NB4 (cell line): Measurements from ENCODE around the gene PHACTR1.

Experiments
- DNase-seq: peaks from one replicate; pipeline ENCODE4 v3.0.0; 2010; ENCODE audit warnings: low read depth
- H3K4me3 ChIP-seq: one replicate; pipeline ENCODE4 v1.5.1; 2011; ENCODE audit warnings: mild to moderate bottlenecking, low read depth, low read length, moderate library complexity
- MYC ChIP-seq: IDR thresholded peaks from 2 replicates; pipeline ENCODE4 v1.6.1; 2011; ENCODE audit warnings: low read depth, low read length
- POLR2A ChIP-seq: IDR thresholded peaks from 2 replicates; pipeline ENCODE4 v1.6.1; 2011; ENCODE audit warnings: mild to moderate bottlenecking; ENCODE audit not compliant: insufficient read length; ENCODE audit errors: extremely low read depth
- TF ChIP-seq, protein P1 (sequence below): IDR thresholded peaks from 2 replicates; pipeline ENCODE4 v1.6.1; 2011; ENCODE audit warnings: low read depth, low read length
- TF ChIP-seq, protein P2 (sequence below): IDR thresholded peaks from one replicate; pipeline ENCODE4 v1.5.1; 2012; ENCODE audit warnings: low read depth, low read length

The PHACTR1 gene

DNA sequence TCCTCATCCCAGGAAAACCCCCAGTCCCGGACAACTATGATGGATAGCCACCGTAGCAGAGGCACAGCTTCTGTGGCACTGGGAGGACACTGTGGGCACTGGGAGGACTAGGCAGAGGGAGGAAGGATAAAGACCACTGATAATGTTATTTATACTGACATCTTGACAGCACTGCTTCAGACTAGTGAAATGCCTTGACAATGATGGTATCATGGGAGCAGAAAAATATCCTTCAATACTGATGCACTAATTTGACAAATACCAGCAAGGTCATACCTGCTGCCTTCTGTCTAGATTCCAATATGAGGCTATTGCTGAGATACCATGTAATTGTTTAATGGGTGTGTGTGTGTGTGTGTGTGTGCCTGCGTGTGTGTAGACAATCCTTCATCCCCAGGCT, 148.6 kb downstream of the PHACTR1 start:
- H3K4me3 ChIP-seq = no peak overlapping the region
- no peak for DNase-seq
- no peak for TF ChIP-seq MYC
- TF ChIP-seq, protein P1, sequence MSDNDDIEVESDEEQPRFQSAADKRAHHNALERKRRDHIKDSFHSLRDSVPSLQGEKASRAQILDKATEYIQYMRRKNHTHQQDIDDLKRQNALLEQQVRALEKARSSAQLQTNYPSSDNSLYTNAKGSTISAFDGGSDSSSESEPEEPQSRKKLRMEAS = no peak
- TF ChIP-seq POLR2A = no peak
- TF ChIP-seq, protein P2, sequence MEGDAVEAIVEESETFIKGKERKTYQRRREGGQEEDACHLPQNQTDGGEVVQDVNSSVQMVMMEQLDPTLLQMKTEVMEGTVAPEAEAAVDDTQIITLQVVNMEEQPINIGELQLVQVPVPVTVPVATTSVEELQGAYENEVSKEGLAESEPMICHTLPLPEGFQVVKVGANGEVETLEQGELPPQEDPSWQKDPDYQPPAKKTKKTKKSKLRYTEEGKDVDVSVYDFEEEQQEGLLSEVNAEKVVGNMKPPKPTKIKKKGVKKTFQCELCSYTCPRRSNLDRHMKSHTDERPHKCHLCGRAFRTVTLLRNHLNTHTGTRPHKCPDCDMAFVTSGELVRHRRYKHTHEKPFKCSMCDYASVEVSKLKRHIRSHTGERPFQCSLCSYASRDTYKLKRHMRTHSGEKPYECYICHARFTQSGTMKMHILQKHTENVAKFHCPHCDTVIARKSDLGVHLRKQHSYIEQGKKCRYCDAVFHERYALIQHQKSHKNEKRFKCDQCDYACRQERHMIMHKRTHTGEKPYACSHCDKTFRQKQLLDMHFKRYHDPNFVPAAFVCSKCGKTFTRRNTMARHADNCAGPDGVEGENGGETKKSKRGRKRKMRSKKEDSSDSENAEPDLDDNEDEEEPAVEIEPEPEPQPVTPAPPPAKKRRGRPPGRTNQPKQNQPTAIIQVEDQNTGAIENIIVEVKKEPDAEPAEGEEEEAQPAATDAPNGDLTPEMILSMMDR = no peak

DNA sequence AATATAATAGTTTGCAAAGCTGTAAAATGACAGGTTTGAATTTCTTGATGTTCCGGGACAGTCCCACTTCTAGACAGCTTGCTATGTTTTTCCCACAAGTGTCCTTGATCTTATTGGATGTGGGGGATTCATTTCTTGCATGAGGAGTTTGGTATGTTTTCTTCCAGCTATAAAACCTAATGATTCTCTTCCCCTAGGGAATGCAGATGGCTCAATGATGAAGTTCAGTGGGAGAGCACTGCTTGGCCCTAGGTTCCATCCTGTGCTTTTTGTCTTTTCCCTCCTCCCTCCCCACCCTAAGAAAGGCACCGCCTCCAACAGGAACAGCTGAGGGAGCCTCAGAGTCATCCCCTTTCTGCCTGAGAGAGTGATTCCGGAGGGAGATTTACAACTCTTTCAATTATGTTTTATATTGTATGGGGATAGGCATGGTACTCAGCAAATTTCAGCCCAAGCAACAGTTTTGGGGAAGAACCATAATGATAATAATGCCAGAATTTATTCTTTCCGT, 149.2 kb downstream of the PHACTR1 start:
- no peak for TF ChIP-seq MYC
- TF ChIP-seq, protein P1 = no peak
- TF ChIP-seq, protein P2 = no peak
- TF ChIP-seq POLR2A = no peak
- DNase-seq = no peak

DNA sequence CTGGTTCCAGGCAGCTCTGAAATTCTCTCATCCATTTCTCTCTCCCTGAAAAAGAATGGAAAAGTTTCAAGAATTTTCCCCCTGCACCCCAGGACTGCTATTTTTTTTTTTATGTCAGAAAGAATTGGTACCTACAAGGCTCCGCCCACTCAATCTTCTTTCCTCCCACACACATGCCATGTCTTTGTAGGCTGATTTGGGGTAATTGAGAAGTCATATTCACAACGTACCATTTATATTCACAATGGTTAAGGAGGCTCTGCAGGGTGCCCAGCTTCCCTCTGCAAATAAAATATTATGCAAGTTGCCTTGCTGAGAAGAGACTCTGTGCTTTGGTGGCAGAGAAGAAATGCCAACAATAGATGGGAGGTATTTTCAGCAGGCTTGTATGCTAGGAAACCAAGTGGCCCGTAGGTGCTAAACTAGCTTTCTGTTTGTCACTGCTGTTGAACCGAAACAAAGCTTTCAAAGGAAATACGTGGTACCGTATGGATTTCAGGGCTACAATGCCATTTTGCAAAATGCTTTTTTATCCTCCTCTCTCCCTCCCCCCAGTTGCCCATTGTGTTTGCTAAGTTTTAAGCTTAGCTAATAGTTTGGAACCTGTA, 150.0 kb downstream of the PHACTR1 start:
- TF ChIP-seq POLR2A (no peak), MYC (no peak)
- TF ChIP-seq, protein P2 = no peak
- DNase-seq = no peak
- H3K4me3 ChIP-seq = no peak overlapping the region

More for the DNA sequence above, 149.2 kb downstream of the PHACTR1 start:
- H3K4me3 ChIP-seq = no peak overlapping the region

DNA sequence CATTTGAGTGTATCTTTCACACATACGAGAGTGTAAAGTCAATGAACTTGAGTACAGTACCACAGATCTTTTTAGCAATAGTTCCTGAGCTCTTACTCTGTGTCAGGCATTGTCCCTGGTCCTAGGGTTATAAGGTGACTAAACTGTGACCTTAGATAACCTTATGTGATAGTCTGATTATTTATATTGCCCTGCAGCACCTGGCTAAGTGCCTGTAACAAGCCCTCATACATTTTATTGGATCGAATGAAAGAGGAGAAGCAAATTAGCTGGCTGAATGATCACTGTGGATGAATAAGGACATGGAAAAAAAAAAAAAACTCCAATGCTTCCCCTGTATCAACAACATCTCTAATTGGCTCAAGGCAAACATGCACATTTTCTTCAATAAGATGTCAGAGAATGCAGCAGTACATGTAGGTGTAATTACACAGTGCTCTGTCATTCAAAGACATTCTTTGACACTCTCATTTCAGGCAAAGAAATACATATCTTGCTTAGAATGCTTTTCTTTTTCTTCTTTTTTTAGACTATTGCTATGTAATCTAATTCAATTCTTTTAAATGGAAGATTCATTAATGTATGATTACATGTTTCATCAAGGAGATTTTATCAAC, 153.4 kb downstream of the PHACTR1 start:
- no peak overlapping the region for H3K4me3 ChIP-seq
- TF ChIP-seq POLR2A = no peak
- no peak for TF ChIP-seq MYC
- TF ChIP-seq, protein P1 = no peak
- DNase-seq = no peak

DNA sequence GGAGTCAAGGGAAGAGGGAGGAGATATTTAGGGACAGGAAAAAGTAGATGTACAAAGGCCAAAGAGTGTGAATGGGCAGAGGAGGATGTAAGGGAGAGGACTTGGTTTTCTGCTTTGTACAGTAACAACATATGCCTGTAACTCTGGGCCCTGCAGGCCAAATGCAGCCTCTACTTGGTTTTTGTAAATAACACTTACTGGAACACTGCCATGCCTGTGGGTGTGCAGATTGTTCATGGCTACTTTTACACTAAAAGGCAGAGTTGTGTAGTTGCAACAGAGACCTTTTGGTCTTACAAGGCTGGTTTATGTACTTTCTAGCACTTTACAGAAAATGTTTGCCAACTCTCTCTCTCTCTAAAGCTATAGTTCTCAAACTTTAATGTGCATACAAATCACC, 157.1 kb downstream of the PHACTR1 start:
- H3K4me3 ChIP-seq = no peak overlapping the region
- TF ChIP-seq, protein P1 = no peak
- TF ChIP-seq, protein P2 = no peak
- no peak for TF ChIP-seq POLR2A
- TF ChIP-seq MYC = no peak
- DNase-seq = no peak

DNA sequence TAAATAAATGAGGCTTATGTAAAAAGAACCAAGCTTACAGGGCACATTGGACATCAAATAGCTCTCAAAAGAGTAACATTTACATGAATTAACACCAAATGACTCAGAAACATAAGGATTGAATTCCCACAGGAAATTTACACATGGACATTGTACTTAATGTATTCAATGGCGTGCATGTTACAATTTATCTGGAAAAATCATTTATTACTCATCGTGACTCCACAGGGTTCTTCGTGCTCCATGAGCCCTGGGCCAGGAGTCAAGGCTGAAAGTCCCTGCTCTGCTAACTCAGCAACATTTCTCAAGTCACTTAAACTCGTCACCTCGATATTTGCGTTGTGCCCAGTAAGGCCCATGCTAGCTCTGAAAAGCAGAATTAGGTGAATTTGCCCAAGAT, 158.5 kb downstream of the PHACTR1 start:
- no peak for DNase-seq
- H3K4me3 ChIP-seq = no peak overlapping the region
- TF ChIP-seq, protein P2 = no peak
- TF ChIP-seq MYC = no peak
- no peak for TF ChIP-seq POLR2A
- TF ChIP-seq, protein P1 = no peak
